GM12865 (cell line): Measurements from ENCODE around the gene ABCA2.

Experiments used
- DNase-seq: peaks from one replicate; pipeline ENCODE4 v3.0.0; 2010; ENCODE audit warnings: low read depth
- H3K4me3 ChIP-seq: 2 replicates; pipeline ENCODE4 v1.5.1; 2011; ENCODE audit warnings: mild to moderate bottlenecking, low read depth, low read length, control low read depth
- TF ChIP-seq, protein P1 (sequence below): IDR thresholded peaks from 2 replicates; pipeline ENCODE4 v1.5.1; 2011; ENCODE audit warnings: low read length, control low read depth, low read depth, inconsistent platforms; ENCODE audit not compliant: insufficient read depth; ENCODE audit errors: missing control alignments

ABCA2 gene

GRCh38 chr9:136970361-136970760 lies 57.7 kb downstream of the ABCA2 start:
- no peak overlapping the region for H3K4me3 ChIP-seq
- no peak for DNase-seq
- TF ChIP-seq, protein P1, sequence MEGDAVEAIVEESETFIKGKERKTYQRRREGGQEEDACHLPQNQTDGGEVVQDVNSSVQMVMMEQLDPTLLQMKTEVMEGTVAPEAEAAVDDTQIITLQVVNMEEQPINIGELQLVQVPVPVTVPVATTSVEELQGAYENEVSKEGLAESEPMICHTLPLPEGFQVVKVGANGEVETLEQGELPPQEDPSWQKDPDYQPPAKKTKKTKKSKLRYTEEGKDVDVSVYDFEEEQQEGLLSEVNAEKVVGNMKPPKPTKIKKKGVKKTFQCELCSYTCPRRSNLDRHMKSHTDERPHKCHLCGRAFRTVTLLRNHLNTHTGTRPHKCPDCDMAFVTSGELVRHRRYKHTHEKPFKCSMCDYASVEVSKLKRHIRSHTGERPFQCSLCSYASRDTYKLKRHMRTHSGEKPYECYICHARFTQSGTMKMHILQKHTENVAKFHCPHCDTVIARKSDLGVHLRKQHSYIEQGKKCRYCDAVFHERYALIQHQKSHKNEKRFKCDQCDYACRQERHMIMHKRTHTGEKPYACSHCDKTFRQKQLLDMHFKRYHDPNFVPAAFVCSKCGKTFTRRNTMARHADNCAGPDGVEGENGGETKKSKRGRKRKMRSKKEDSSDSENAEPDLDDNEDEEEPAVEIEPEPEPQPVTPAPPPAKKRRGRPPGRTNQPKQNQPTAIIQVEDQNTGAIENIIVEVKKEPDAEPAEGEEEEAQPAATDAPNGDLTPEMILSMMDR, result no peak

DNA sequence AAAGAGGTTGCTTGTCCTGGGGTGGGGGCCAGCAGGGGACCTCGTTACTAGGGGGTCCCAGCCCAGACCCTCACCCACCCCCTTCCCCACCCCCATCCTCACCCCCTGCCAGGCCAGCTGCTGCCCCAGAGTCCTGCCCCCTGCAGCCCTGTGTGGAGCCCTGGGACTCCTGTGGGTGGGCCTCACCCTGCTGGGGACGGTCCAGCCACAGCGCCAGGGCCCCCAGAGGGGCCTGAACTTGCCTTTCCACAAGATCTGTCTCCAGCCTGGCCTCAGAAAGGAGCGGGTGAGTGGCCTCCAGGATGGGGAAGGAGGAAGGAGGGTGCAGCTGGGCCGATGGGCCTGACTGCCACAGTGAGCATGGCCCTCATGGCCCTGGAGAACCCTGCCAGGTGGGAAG lies 58.3 kb downstream of the ABCA2 start:
- TF ChIP-seq, protein P1, result no peak
- H3K4me3 ChIP-seq, result no peak overlapping the region
- no peak for DNase-seq

DNA sequence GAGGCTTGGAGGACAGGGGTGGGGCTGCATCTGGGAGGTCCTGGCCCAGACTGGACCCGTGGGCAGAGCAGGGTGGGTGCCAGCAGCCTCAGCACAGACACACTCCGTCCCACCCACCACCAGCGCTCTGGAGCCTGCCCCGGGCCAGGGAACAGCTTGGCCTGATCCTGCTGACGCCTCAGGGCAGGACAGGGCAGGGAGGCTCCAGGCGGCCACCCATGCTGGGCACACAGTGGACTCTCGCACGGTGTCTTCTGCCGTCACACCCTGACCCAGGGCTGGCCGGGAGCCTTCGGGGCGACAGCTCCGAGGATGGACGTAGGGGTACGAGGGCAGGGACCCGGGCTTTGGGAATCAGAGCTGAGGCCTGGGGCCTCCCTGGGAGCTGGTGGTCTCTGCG lies 58.9 kb downstream of the ABCA2 start:
- H3K4me3 ChIP-seq, result no peak overlapping the region
- no peak for DNase-seq
- TF ChIP-seq, protein P1, result no peak

- no peak overlapping the region for H3K4me3 ChIP-seq
- no peak for DNase-seq
- TF ChIP-seq, protein P1, result no peak
Observed at GRCh38 chr9:136968333-136969127, 59.5 kb downstream of the ABCA2 start.

DNA sequence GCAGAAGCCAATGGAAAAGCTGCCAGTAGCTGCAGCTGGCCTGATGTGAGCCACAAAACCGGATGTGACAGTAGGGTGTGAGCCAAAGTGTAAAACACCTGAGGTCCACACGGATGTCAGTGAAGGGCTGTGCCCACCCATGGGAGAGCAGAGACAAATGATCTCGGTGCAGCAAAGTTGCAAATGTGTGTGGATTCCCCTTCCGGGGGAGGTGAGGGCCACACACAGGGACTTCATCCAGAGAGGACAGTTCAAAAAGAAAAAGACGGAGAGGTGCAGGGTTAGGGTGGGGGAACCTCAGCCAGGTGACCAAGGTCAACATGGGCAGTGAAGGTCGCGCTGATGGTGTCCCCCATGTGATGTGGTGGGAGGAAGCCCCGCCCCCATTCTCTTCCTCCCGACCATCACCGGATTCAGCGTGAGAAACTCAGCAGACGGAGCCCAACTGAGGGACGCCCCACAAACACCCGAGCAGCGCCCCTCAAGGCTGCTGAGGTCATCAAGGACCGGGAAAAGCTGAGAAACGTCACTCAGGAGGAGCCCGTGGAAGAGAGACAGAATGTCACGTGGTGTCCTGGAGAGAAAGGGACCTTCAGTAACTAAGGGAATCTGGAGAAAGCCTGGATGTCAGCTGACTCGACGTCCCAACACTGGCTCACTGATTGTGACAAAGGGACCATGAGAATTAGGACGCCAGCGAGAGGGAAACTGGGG lies 62.1 kb downstream of the ABCA2 start:
- no peak overlapping the region for H3K4me3 ChIP-seq
- peak; percentile 58 for DNase-seq

DNA sequence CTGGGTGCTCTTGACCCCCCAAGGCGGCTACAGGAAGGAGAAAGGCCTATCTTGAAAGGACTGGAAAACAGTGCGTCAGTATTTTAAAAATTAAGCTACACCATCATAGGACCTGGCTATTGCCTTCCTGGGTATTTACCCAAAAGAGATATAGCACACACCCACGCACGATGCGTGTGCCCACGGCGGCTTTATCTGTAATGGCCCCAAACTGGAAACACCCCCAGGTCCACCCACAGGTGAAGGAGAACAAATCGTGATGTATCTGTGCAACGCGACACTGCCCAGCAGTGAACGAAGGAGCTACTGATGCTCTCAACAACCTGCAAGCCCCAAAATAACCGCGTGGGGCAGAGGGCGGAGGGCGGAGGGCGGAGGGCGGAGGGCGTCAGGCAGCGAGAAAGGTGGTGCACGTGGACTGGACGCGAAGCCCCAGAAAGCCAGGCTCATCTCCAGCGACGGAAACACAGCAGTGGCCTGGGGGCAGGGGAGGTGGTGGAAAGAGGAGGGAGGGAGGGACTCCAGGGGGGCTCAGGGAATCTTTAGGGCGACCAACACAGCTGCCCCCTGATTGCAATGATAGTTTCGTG lies 63.1 kb downstream of the ABCA2 start:
- DNase-seq, result no peak
- TF ChIP-seq, protein P1, result no peak
- H3K4me3 ChIP-seq, result no peak overlapping the region

More for the DNA sequence above, 62.1 kb downstream of the ABCA2 start:
- TF ChIP-seq, protein P1, result no peak
